Measurements from ENCODE around the gene NOL12.

DNA sequence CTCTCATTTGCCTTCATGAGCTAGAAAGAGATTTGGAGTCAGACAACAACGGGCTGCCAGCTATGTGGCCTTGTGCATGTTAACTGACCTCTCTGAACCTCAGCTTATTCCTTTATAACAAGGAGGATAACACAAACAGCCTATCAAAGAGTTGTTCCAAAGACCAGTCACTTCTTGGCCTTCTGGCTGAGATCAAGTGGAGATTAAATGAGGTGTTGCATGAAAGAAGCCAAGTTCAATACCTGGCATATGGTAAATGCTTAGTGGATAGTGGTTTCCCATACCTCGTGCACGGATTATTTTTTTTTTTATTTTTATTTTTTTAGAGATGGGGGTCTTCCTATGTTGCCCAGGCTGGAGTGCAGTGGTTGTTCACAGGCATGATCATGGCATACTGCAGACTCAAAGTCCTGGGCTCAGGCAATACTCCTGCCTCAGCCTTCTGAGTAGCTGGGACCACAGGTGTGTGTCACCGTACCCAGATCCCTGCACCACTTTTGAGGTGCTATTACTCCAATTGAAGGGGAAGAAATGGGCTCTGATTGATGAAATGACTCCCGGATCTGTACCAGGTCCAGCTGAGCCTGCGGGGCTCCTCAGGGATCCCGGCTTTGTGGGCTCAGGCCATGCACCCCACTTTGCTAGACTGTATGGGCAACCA, 5.8 kb upstream of the NOL12 start:
- TF ChIP-seq POLR2A (IDR thresholded peaks at IDR 0.05; ENCODE audit: extremely low read depth, insufficient read length) (no peak), MAX (IDR thresholded peaks at IDR 0.05; ENCODE audit: low read depth, low read length) (no peak)
- TF ChIP-seq, protein P1, sequence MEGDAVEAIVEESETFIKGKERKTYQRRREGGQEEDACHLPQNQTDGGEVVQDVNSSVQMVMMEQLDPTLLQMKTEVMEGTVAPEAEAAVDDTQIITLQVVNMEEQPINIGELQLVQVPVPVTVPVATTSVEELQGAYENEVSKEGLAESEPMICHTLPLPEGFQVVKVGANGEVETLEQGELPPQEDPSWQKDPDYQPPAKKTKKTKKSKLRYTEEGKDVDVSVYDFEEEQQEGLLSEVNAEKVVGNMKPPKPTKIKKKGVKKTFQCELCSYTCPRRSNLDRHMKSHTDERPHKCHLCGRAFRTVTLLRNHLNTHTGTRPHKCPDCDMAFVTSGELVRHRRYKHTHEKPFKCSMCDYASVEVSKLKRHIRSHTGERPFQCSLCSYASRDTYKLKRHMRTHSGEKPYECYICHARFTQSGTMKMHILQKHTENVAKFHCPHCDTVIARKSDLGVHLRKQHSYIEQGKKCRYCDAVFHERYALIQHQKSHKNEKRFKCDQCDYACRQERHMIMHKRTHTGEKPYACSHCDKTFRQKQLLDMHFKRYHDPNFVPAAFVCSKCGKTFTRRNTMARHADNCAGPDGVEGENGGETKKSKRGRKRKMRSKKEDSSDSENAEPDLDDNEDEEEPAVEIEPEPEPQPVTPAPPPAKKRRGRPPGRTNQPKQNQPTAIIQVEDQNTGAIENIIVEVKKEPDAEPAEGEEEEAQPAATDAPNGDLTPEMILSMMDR (IDR thresholded peaks at IDR 0.05; ENCODE audit: low read depth, low read length): no peak

Data from NB4 (cell line).